Neural crest cell (in vitro differentiated cells): Measurements from ENCODE around the gene SRPK3. TPM values are rescaled to one million over a fixed set of nuclear protein-coding genes. Genes with fewer than 3 reads are reported as not detected.

Experiments used
- DNase-seq: peaks from one replicate; pipeline ENCODE4 v3.0.0; 2021; ENCODE audit warnings: low read depth, mixed read lengths, low spot score
- H3K27ac Mint-ChIP-seq: one replicate; pipeline ENCODE4 v1.8.0; 2021; ENCODE audit warnings: mild to moderate bottlenecking, mixed read lengths; ENCODE audit not compliant: unreplicated experiment
- H3K27me3 Mint-ChIP-seq: 2 replicates; pipeline ENCODE4 v1.8.0; 2021; ENCODE audit warnings: low read depth, mild to moderate bottlenecking, mixed read lengths
- H3K36me3 Mint-ChIP-seq: 2 replicates; pipeline ENCODE4 v1.8.0; 2021; ENCODE audit warnings: low read depth, mild to moderate bottlenecking, mixed read lengths
- H3K4me1 Mint-ChIP-seq: 2 replicates; pipeline ENCODE4 v1.8.0; 2021; ENCODE audit warnings: mixed read lengths
- H3K4me3 Mint-ChIP-seq: one replicate; pipeline ENCODE4 v1.8.0; 2021; ENCODE audit warnings: mild to moderate bottlenecking, mixed read lengths
- H3K9me3 Mint-ChIP-seq: 2 replicates; pipeline ENCODE4 v1.8.0; 2021; ENCODE audit warnings: mixed read lengths
- CTCF ChIP-seq: fragments of 200-600 bp; sonication (generic); conservative IDR thresholded peaks from 2 replicates; pipeline ENCODE4 v1.5.0; 2021; ENCODE audit warnings: antibody characterized with exemption, mild to moderate bottlenecking
- total RNA-seq: library from RNA; stranded (reverse); gene quantifications from 2 replicates; pipeline ENCODE4 v1.2.1, GENCODE V29; 2021

SRPK3 gene
- total RNA-seq, 1 donor from 2014 or later: 0.14 TPM

- DNase-seq: no peak
- H3K4me3 Mint-ChIP-seq: no peak overlapping the region
- no peak overlapping the region for H3K27ac Mint-ChIP-seq
- peaks cover 16% of the 10 kb centered on the region for H3K9me3 Mint-ChIP-seq
- H3K36me3 Mint-ChIP-seq: peaks cover 18% of the 10 kb centered on the region
- no peaks in the 10 kb centered on the region for H3K27me3 Mint-ChIP-seq
- H3K4me1 Mint-ChIP-seq: peaks cover 4% of the 10 kb centered on the region
- TF ChIP-seq CTCF: no peak
Observed at GRCh38 chrX:153734871-153735270, 46.0 kb upstream of the SRPK3 start.

GRCh38 chrX:153735274-153735673, 45.6 kb upstream of the SRPK3 start:
- H3K27me3 Mint-ChIP-seq: no peaks in the 10 kb centered on the region
- H3K36me3 Mint-ChIP-seq: peaks cover 18% of the 10 kb centered on the region
- no peak overlapping the region for H3K27ac Mint-ChIP-seq
- DNase-seq: no peak
- no peak overlapping the region for H3K4me3 Mint-ChIP-seq
- H3K4me1 Mint-ChIP-seq: peaks cover 4% of the 10 kb centered on the region
- H3K9me3 Mint-ChIP-seq: peaks cover 16% of the 10 kb centered on the region
- no peak for TF ChIP-seq CTCF

- H3K9me3 Mint-ChIP-seq: peaks cover 12% of the 10 kb centered on the region
- DNase-seq: no peak
- no peak overlapping the region for H3K4me3 Mint-ChIP-seq
Observed at GRCh38 chrX:153736071-153736820, 44.6 kb upstream of the SRPK3 start.

GRCh38 chrX:153736871-153737441, 43.9 kb upstream of the SRPK3 start:
- H3K9me3 Mint-ChIP-seq: peaks cover 5% of the 10 kb centered on the region
- H3K36me3 Mint-ChIP-seq: peaks cover 6% of the 10 kb centered on the region
- H3K4me3 Mint-ChIP-seq: no peak overlapping the region
- no peak overlapping the region for H3K27ac Mint-ChIP-seq
- peaks cover 4% of the 10 kb centered on the region for H3K4me1 Mint-ChIP-seq
- no peak for TF ChIP-seq CTCF
- H3K27me3 Mint-ChIP-seq: no peaks in the 10 kb centered on the region
- no peak for DNase-seq

More at GRCh38 chrX:153736071-153736820, 44.6 kb upstream of the SRPK3 start:
- Mint-ChIP-seq H3K36me3 (peaks cover 14% of the 10 kb centered on the region), H3K4me1 (peaks cover 4% of the 10 kb centered on the region), H3K27ac (peak overlapping the region; percentile 19), H3K27me3 (no peaks in the 10 kb centered on the region)
- TF ChIP-seq CTCF: no peak

- H3K9me3 Mint-ChIP-seq: peaks cover 5% of the 10 kb centered on the region
- H3K27me3 Mint-ChIP-seq: no peaks in the 10 kb centered on the region
- no peak overlapping the region for H3K27ac Mint-ChIP-seq
- no peak overlapping the region for H3K4me3 Mint-ChIP-seq
- H3K4me1 Mint-ChIP-seq: peaks cover 4% of the 10 kb centered on the region
- TF ChIP-seq CTCF: no peak
- no peak for DNase-seq
- peaks cover 6% of the 10 kb centered on the region for H3K36me3 Mint-ChIP-seq
Observed at GRCh38 chrX:153738056-153738605, 42.7 kb upstream of the SRPK3 start.
